HG02610 (cell line): ENCODE data around the gene IFIH1.

ENCODE experiments used
- ATAC-seq: cut with Tn5 transposase; IDR thresholded peaks from one replicate; pipeline ENCODE4 v1.9.1; 2021; ENCODE audit warnings: mild to moderate bottlenecking, moderate library complexity; ENCODE audit not compliant: unreplicated experiment

Gene IFIH1

DNA sequence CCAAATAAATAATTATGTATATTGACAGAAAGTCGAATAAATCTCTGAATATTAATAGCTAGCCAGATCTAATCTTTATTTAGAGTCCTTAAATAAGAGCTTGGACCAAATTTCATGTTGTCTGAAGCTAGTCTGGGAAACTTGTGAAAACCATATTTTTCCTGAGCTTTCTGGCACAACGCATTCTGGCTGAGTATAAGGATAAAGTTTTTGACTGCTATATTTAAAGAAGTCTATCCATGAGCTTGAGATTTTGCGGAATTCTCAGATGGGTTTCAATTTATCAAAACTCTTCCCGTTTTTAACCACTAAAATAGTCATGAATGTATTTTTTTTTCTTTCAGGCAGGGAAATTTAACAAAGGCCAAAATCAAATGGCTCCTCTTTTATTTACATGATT lies 99.1 kb downstream of the IFIH1 start:
- ATAC-seq: no peak

DNA sequence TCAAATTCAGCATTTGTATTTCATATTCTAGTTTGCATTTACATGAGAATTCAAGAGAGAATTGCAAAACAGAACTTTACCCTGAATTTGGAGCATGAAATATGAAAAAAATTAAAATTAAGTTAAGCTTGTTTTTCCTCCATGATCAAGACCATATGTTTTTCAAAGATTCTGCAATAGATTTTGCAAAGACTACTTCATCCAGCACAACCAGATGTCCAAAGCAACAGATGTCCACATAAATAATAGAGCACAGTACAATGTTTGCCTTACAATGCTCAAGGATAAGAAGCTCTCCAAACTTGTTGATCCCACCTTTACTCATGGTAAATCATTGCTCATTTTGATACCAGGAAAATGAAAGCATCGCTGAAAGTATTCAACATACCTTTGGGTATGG lies 100.9 kb downstream of the IFIH1 start:
- no peak for ATAC-seq
